ENCODE measurements around the gene GPBP1L1. TPM values are rescaled to one million over a fixed set of nuclear protein-coding genes. Genes with fewer than 3 reads are reported as not detected.

Gene GPBP1L1
- total RNA-seq, 1 experiment from 2014 or later: 124 TPM

DNA sequence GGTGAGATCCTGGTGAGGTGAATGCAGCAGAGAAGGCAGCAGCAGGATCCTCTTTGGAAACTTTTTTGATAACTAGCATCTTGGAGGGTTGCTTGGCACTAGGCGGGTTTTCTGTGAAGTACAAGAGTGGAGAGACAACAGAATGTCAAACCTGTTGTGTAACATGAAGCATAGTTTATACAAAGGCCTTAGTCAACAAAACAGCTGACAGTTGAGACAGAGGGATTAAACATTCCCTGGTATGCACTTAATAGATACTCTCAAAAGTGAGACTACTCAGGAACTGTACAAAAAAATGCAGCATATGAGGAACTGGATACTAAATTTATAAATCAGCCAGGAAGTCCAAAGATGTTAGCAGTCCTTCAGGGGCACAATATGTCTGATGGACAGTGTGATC lies 46.0 kb downstream of the GPBP1L1 start:
- Histone ChIP-seq H2AFZ (no peak overlapping the region), H3K9me2 (ENCODE audit: insufficient read depth) (no peaks in the 10 kb centered on the region), H3F3A (ENCODE audit: insufficient read depth, low read depth) (peaks cover 23% of the 10 kb centered on the region; the same call in 1 of the 2 replicates), H3K4me3 (no peak overlapping the region), H3K27ac (no peak overlapping the region), H3K9me3 (ENCODE audit: insufficient read depth, low read depth) (no peaks in the 10 kb centered on the region), H3K36me3 (ENCODE audit: low read depth) (peaks cover 62% of the 10 kb centered on the region), H3K4me1 (replicated peaks; ENCODE audit: insufficient read depth) (no peaks in the 10 kb centered on the region; the same call in 1 of the 2 replicates), H3K27me3 (ENCODE audit: insufficient read depth, low read depth) (no peaks in the 10 kb centered on the region), H4K20me1 (ENCODE audit: insufficient read depth) (peaks cover 8% of the 10 kb centered on the region; the same call in 1 of the 2 replicates), H3K79me2 (ENCODE audit: low read depth) (no peaks in the 10 kb centered on the region), H3K4me2 (no peak overlapping the region)
- intact Hi-C loops (cut with micrococcal nuclease; ENCODE audit: unreplicated experiment): no loop called here
- POLR2A ChIA-PET (ENCODE audit: unreplicated experiment): interaction anchor here (0.6 kb wide), 1 partner anchor 499 kb away, joined by 5 read pairs; no protein-coding TSS in a partner anchor
- no peak for DNase-seq
- CTCF ChIA-PET: no interaction called here
- no TSS peak for BruUV-seq (replicated peaks)
- TF ChIP-seq EZH2 (IDR thresholded peaks at IDR 0.05; ENCODE audit: low read depth): no peak
- TF ChIP-seq, protein P1, sequence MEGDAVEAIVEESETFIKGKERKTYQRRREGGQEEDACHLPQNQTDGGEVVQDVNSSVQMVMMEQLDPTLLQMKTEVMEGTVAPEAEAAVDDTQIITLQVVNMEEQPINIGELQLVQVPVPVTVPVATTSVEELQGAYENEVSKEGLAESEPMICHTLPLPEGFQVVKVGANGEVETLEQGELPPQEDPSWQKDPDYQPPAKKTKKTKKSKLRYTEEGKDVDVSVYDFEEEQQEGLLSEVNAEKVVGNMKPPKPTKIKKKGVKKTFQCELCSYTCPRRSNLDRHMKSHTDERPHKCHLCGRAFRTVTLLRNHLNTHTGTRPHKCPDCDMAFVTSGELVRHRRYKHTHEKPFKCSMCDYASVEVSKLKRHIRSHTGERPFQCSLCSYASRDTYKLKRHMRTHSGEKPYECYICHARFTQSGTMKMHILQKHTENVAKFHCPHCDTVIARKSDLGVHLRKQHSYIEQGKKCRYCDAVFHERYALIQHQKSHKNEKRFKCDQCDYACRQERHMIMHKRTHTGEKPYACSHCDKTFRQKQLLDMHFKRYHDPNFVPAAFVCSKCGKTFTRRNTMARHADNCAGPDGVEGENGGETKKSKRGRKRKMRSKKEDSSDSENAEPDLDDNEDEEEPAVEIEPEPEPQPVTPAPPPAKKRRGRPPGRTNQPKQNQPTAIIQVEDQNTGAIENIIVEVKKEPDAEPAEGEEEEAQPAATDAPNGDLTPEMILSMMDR (conservative IDR thresholded peaks at IDR 0.05): no peak

DNA sequence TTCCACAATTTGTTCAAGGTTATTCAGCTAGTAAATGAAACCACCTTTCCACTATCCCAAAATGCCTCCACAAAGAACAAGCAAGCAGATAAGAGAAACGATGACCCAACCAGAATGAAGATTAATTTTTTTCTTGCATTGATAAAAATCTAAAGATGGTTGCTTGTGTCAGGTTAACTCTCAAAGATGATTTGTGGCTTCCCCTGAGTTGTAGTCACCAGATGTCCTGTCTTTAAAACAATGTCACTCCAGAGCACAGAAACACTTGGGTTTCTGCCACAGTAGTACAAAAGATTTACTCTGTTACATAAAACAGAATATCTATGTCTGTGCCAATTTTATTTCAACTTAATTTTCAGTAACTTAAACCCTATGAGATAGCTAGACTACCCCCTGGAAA lies 51.1 kb downstream of the GPBP1L1 start:
- no peaks in the 10 kb centered on the region for H3K4me1 ChIP-seq (replicated peaks; ENCODE audit: insufficient read depth)
- no TSS peak for BruUV-seq (replicated peaks)

DNA sequence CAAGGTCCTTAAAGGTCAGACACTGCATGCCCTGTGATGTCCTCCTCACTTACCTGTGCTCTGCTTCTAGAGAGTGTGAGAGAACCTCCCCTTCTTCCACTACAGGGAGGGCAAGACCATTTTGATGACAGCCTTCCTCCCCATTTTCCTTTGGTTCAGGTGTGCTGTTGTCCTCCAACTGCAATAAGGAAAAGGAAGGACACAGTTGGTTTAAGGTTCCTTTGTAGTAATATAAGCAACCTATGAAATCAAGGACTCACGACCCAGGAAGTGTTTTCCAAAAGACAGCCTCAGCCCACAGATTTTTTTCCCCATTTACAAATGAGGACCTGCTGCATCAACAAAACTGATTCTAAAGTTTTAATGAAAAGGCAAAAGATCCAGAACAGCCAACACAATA lies 55.9 kb downstream of the GPBP1L1 start:
- no peaks in the 10 kb centered on the region for H3K27me3 ChIP-seq (ENCODE audit: insufficient read depth, low read depth)
- BruUV-seq (replicated peaks): no TSS peak
- H3K9me2 ChIP-seq (ENCODE audit: insufficient read depth): no peaks in the 10 kb centered on the region
- DNase-seq: no peak
- no peak overlapping the region for H3K4me3 ChIP-seq
- peaks cover 4% of the 10 kb centered on the region for H4K20me1 ChIP-seq (ENCODE audit: insufficient read depth)
- H3K36me3 ChIP-seq (ENCODE audit: low read depth): peaks cover 44% of the 10 kb centered on the region
- intact Hi-C loops (cut with micrococcal nuclease; ENCODE audit: unreplicated experiment): no loop called here
- H2AFZ ChIP-seq: no peak overlapping the region
- CTCF ChIA-PET: interaction anchor here (0.7 kb wide), 1 partner anchor 24 kb away, joined by 6 read pairs; no protein-coding TSS in a partner anchor
- H3F3A ChIP-seq (ENCODE audit: insufficient read depth, low read depth): peaks cover 21% of the 10 kb centered on the region; the same call in 1 of the 2 replicates
- POLR2A ChIA-PET (ENCODE audit: unreplicated experiment): interaction anchor here (0.6 kb wide), 1 partner anchor 38 kb away, joined by 6 read pairs; no protein-coding TSS in a partner anchor
- H3K79me2 ChIP-seq (ENCODE audit: low read depth): no peaks in the 10 kb centered on the region
- no peaks in the 10 kb centered on the region for H3K9me3 ChIP-seq (ENCODE audit: insufficient read depth, low read depth)
- H3K27ac ChIP-seq: no peak overlapping the region
- no peaks in the 10 kb centered on the region for H3K4me1 ChIP-seq (replicated peaks; ENCODE audit: insufficient read depth)
- TF ChIP-seq, protein P1 (conservative IDR thresholded peaks at IDR 0.05): no peak
- no peak for TF ChIP-seq EZH2 (IDR thresholded peaks at IDR 0.05; ENCODE audit: low read depth)
- H3K4me2 ChIP-seq: no peak overlapping the region

More for the DNA sequence above, 51.1 kb downstream of the GPBP1L1 start:
- TF ChIP-seq, protein P1 (conservative IDR thresholded peaks at IDR 0.05): no peak
- TF ChIP-seq EZH2 (IDR thresholded peaks at IDR 0.05; ENCODE audit: low read depth): no peak
- Histone ChIP-seq H3K36me3 (ENCODE audit: low read depth) (peaks cover 65% of the 10 kb centered on the region), H3F3A (ENCODE audit: insufficient read depth, low read depth) (peaks cover 9% of the 10 kb centered on the region; the same call in 1 of the 2 replicates), H3K9me2 (ENCODE audit: insufficient read depth) (no peaks in the 10 kb centered on the region), H3K27me3 (ENCODE audit: insufficient read depth, low read depth) (no peaks in the 10 kb centered on the region), H3K4me2 (no peak overlapping the region), H3K27ac (no peak overlapping the region), H3K4me3 (no peak overlapping the region), H4K20me1 (ENCODE audit: insufficient read depth) (peaks cover 10% of the 10 kb centered on the region; the same call in 1 of the 2 replicates), H3K9me3 (ENCODE audit: insufficient read depth, low read depth) (no peaks in the 10 kb centered on the region), H2AFZ (no peak overlapping the region), H3K79me2 (ENCODE audit: low read depth) (no peaks in the 10 kb centered on the region)
- POLR2A ChIA-PET (ENCODE audit: unreplicated experiment): no interaction called here
- CTCF ChIA-PET: no interaction called here
- DNase-seq: no peak
- intact Hi-C loops (cut with micrococcal nuclease; ENCODE audit: unreplicated experiment): no loop called here
